Adrenal gland (tissue), 5 donors: ENCODE results near the gene PARD3B.

ENCODE experiments used
- CTCF ChIP-seq, 6 experiments: fragments of 450-650 bp in 4 of 6; fragments of 200-600 bp in 2 of 6; sonication (generic) in 1 of 6; IDR thresholded peaks; 1 replicate in 5 of 6; 2 replicates in 1 of 6; pipeline versions ENCODE4 v1.5.1 to v1.8.0; 2016 to 2021; ENCODE audit warnings: antibody characterized with exemption in 6 of 6, mild to moderate bottlenecking in 2 of 6, moderate library complexity in 1 of 6
- POLR2A ChIP-seq, 2 donors: fragments of 450-650 bp; IDR thresholded peaks; one replicate each; pipeline ENCODE4 v1.6.1; 2017; ENCODE audit warnings: antibody characterized with exemption in 2 of 2, mild to moderate bottlenecking in 2 of 2, moderate library complexity in 1 of 2
- donor health status: DM: no; HTN: no; CAD: no.

- TF ChIP-seq CTCF (IDR thresholded peaks at IDR 0.05) (no peak), POLR2A (IDR thresholded peaks at IDR 0.05) (no peak)
These were observed 896.2 kb downstream of the PARD3B start for GRCh38 chr2:205441524-205441923.
